AG09309 (cell line): Measurements from ENCODE around the gene CEP55.

ENCODE experiments used
- DNase-seq: peaks from one replicate; pipeline ENCODE4 v3.0.0-alpha.2; 2010; ENCODE audit warnings: low read depth
- H3K4me3 ChIP-seq: 2 replicates; pipeline ENCODE4 v1.5.1; 2011; ENCODE audit warnings: mild to moderate bottlenecking, low read depth, low read length, moderate library complexity; ENCODE audit not compliant: control insufficient read depth
- TF ChIP-seq, protein P1 (sequence below): IDR thresholded peaks from 2 replicates; pipeline ENCODE4 v1.5.1; 2011; ENCODE audit warnings: mild to moderate bottlenecking, low read depth, low read length, inconsistent platforms; ENCODE audit not compliant: insufficient read depth, control insufficient read depth; ENCODE audit errors: missing control alignments

The CEP55 gene

DNA sequence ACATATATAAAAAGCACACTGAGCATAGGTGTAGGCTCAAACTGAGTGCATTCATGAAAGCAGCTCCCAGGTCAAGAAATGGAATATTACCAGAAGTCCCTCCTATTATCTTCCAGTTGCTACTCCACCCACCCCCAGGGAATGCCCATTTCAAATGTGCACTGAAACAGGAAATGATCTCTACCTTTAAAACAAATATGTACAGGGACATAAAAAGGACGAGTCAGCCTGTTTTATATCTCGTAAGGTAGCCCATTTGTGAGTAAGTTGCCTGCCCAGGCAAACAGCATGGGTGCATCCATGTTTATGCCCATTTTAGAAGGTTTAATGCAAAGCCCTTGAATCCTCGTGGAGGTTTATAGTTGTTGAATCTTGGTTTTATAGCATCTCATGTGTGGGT, 80.5 kb downstream of the CEP55 start:
- TF ChIP-seq, protein P1, sequence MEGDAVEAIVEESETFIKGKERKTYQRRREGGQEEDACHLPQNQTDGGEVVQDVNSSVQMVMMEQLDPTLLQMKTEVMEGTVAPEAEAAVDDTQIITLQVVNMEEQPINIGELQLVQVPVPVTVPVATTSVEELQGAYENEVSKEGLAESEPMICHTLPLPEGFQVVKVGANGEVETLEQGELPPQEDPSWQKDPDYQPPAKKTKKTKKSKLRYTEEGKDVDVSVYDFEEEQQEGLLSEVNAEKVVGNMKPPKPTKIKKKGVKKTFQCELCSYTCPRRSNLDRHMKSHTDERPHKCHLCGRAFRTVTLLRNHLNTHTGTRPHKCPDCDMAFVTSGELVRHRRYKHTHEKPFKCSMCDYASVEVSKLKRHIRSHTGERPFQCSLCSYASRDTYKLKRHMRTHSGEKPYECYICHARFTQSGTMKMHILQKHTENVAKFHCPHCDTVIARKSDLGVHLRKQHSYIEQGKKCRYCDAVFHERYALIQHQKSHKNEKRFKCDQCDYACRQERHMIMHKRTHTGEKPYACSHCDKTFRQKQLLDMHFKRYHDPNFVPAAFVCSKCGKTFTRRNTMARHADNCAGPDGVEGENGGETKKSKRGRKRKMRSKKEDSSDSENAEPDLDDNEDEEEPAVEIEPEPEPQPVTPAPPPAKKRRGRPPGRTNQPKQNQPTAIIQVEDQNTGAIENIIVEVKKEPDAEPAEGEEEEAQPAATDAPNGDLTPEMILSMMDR, result no peak
- DNase-seq, result no peak
- H3K4me3 ChIP-seq, result no peak overlapping the region

- TF ChIP-seq, protein P1, result no peak
- DNase-seq, result no peak
- H3K4me3 ChIP-seq, result no peak overlapping the region
Measured at GRCh38 chr10:93577565-93577964, 81.2 kb downstream of the CEP55 start.
